Stomach (tissue), 9 donors: ENCODE data around the gene VEGFB. TPM values are rescaled to one million over a fixed set of nuclear protein-coding genes. Genes with fewer than 3 reads are reported as not detected.

Experiments used
- DNase-seq, 2 donors: peaks; one replicate each; pipeline versions ENCODE4 v3.0.0 to v3.0.0-alpha.2; 2013 to 2019
- H3K27ac ChIP-seq, 5 donors: fragments of 200-600 bp in 4 of 5; sonication (generic) in 4 of 5; one replicate each; pipeline ENCODE4 v1.5.1; 2013 to 2019; ENCODE audit warnings: mild to moderate bottlenecking in 1 of 5, moderate library complexity in 1 of 5
- H3K27me3 ChIP-seq, 3 donors: fragments of 200-600 bp; sonication (generic); one replicate each; pipeline ENCODE4 v1.5.1; 2017 to 2019; ENCODE audit warnings: mixed run types in 1 of 3
- H3K36me3 ChIP-seq, 4 donors: fragments of 200-600 bp; sonication (generic); 1 replicate in 3 of 4; 2 replicates in 1 of 4; pipeline ENCODE4 v1.5.1; 2016 to 2019
- H3K4me1 ChIP-seq, 4 donors: fragments of 200-600 bp; sonication (generic); one replicate each; pipeline ENCODE4 v1.5.1; 2016 to 2019
- H3K4me3 ChIP-seq, 4 donors: fragments of 200-600 bp; sonication (generic) in 3 of 4; one replicate each; pipeline ENCODE4 v1.5.1; 2016 to 2019; ENCODE audit warnings: mild to moderate bottlenecking in 1 of 4
- H3K9me3 ChIP-seq, 4 donors: fragments of 200-600 bp; sonication (generic); one replicate each; pipeline ENCODE4 v1.5.1; 2016 to 2019
- EP300 ChIP-seq: sonication (generic); formaldehyde crosslinking; IDR thresholded peaks from one replicate; pipeline ENCODE4 v1.6.1; 2017; ENCODE audit warnings: antibody characterized with exemption
- POLR2A ChIP-seq, 4 donors: fragments of 450-650 bp; IDR thresholded peaks; one replicate each; pipeline ENCODE4 v1.6.1; 2016; ENCODE audit warnings: antibody characterized with exemption in 4 of 4, control low read depth in 2 of 4, mild to moderate bottlenecking in 1 of 4, moderate library complexity in 1 of 4
- POLR2AphosphoS5 ChIP-seq, 3 donors: sonication (generic); formaldehyde crosslinking; IDR thresholded peaks; one replicate each; pipeline ENCODE4 v1.6.1; 2016; ENCODE audit warnings: antibody characterized with exemption in 3 of 3
- WGBS, 5 donors: extraction: QIAGEN DNeasy Blood & Tissue Kit in 3 of 5; methylation state at CpG; one replicate each; pipeline versions ENCODE4 v1.1.5 to v1.1.7; 2013 to 2018; 5-methylcytosine and 5-hydroxymethylcytosine counted together
- intact Hi-C: fragments of 100-400 bp; cut with DNase I; formaldehyde crosslinking; loops from one replicate; pipeline ENCODE4 v1.15.1; 2023; ENCODE audit warnings: low total_unique reads
- polyA plus RNA-seq, 3 donors: library from polyadenylated mRNA; stranded (reverse); fragments of 200-250 nt; gene quantifications; one replicate each; pipeline ENCODE4 v1.2.3, GENCODE V29; 2013
- total RNA-seq, 5 donors: library from RNA; depleted of rRNA; stranded (reverse); fragments of >200 nt; gene quantifications; one replicate each; pipeline versions ENCODE4 v1.1.0 to v1.2.3, GENCODE V29; 2014 to 2016
- TF ChIP-seq, protein P1 (sequence below), 7 experiments: fragments of 450-650 bp in 4 of 7; fragments of 200-600 bp in 3 of 7; sonication (generic) in 3 of 7; IDR thresholded peaks; one replicate each; pipeline ENCODE4 v1.5.1; 2016 to 2019; ENCODE audit warnings: antibody characterized with exemption in 7 of 7, control low read depth in 2 of 7, mild to moderate bottlenecking in 1 of 7
- donor health status: healthy with polysubstance abuse.
- donor health status: Bipolar disorder and iron deficiency.
- donor health status: healthy.

Gene VEGFB
- total and polyA plus RNA-seq, 8 donors: 2.9 to 167 (median 65.1) TPM

DNA sequence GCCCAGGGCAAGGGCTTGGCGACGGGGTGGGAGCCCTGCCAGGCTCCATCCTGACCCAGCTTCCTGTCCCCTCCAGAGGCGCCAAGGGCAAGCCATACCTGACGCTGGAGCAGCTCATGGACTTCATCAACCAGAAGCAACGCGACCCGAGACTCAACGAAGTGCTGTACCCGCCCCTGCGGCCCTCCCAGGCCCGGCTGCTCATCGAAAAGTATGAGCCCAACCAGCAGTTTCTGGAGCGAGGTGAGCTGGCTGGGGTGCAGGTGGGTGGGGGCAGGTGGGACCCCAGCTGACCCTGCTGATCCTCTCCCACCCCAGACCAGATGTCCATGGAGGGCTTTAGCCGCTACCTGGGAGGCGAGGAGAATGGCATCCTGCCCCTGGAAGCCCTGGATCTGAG is 21.9 kb downstream of the VEGFB start:
- TF ChIP-seq EP300: no peak
- Histone ChIP-seq H3K36me3 (peaks cover 46 to 69% (median 68%) of the 10 kb centered on the region in 4 donors), H3K27me3 (no peaks in the 10 kb centered on the region), H3K27ac (no peak overlapping the region), H3K4me1 (peaks cover 15 to 29% (median 23%) of the 10 kb centered on the region in 4 donors), H3K9me3 (no peaks in the 10 kb centered on the region), H3K4me3 (no peak overlapping the region)
- intact Hi-C loops: no loop called here
- DNase-seq: no peak
- 87 to 91% (median 91%) methylated on average over 15 of the region's 15 CpGs for WGBS, 5 donors

DNA sequence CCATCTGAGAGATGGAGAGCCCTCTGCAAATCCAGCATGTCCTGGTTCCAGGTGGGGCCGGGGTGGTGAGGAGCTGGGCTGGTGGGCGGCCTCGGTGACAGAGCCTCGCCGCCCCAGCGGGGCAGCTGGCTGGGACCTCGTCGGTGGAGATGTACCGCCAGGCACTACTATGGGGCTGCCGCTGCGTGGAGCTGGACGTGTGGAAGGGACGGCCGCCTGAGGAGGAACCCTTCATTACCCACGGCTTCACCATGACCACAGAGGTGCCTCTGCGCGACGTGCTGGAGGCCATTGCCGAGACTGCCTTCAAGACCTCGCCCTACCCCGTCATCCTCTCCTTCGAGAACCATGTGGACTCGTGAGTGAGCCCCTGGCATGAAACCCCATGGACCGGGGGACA is 24.0 kb downstream of the VEGFB start:
- no peaks in the 10 kb centered on the region for H3K27me3 ChIP-seq
- 88 to 93% (median 91%) methylated on average over 10 to 24 of the region's 24 CpGs for WGBS, 5 donors
- H3K4me1 ChIP-seq: peaks cover 0 to 11% (median 4%) of the 10 kb centered on the region in 4 donors
- H3K36me3 ChIP-seq: peaks cover 67 to 89% (median 89%) of the 10 kb centered on the region in 4 donors
- no peak overlapping the region for H3K4me3 ChIP-seq
- no peak for DNase-seq
- TF ChIP-seq POLR2A (IDR thresholded peaks at IDR 0.05): no peak
- no peak for TF ChIP-seq EP300
- TF ChIP-seq, protein P1, sequence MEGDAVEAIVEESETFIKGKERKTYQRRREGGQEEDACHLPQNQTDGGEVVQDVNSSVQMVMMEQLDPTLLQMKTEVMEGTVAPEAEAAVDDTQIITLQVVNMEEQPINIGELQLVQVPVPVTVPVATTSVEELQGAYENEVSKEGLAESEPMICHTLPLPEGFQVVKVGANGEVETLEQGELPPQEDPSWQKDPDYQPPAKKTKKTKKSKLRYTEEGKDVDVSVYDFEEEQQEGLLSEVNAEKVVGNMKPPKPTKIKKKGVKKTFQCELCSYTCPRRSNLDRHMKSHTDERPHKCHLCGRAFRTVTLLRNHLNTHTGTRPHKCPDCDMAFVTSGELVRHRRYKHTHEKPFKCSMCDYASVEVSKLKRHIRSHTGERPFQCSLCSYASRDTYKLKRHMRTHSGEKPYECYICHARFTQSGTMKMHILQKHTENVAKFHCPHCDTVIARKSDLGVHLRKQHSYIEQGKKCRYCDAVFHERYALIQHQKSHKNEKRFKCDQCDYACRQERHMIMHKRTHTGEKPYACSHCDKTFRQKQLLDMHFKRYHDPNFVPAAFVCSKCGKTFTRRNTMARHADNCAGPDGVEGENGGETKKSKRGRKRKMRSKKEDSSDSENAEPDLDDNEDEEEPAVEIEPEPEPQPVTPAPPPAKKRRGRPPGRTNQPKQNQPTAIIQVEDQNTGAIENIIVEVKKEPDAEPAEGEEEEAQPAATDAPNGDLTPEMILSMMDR (IDR thresholded peaks at IDR 0.05): no peak
- TF ChIP-seq POLR2AphosphoS5 (IDR thresholded peaks at IDR 0.05): no peak
- intact Hi-C loops: no loop called here
- no peaks in the 10 kb centered on the region for H3K9me3 ChIP-seq
- no peak overlapping the region for H3K27ac ChIP-seq

DNA sequence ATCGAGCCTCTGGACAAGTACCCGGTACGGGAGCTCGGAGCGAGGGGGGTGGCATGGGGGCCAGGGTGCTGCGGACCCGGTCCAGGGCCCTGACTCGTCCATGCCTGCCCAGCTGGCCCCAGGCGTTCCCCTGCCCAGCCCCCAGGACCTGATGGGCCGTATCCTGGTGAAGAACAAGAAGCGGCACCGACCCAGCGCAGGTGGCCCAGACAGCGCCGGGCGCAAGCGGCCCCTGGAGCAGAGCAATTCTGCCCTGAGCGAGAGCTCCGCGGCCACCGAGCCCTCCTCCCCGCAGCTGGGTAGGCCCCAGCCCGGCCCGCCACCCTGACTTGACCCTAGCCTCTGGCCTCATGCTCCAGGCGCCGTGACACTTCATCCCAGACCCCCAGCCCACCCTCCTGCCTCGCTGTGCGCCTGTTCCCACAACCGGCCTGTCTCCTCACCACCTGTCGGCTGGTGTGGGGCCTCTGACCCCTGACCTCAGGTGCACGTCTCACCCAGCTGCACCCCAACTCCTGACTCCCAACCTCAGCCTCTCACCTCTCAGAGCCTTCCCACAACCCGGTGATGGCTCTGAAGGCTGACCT is 24.7 kb downstream of the VEGFB start:
- H3K36me3 ChIP-seq: peaks cover 71 to 96% (median 95%) of the 10 kb centered on the region in 4 donors
- H3K9me3 ChIP-seq: no peaks in the 10 kb centered on the region
- peaks cover 0 to 4% (median 0%) of the 10 kb centered on the region in 4 donors for H3K4me1 ChIP-seq
- H3K27ac ChIP-seq: no peak overlapping the region
- intact Hi-C loops: no loop called here
- TF ChIP-seq POLR2A (IDR thresholded peaks at IDR 0.05) (no peak), POLR2AphosphoS5 (IDR thresholded peaks at IDR 0.05) (no peak), EP300 (no peak)
- TF ChIP-seq, protein P1 (IDR thresholded peaks at IDR 0.05): no peak
- DNase-seq: no peak
- no peak overlapping the region for H3K4me3 ChIP-seq
- WGBS, 5 donors: 92 to 96% (median 93%) methylated on average over 20 to 32 of the region's 32 CpGs
- H3K27me3 ChIP-seq: no peaks in the 10 kb centered on the region

DNA sequence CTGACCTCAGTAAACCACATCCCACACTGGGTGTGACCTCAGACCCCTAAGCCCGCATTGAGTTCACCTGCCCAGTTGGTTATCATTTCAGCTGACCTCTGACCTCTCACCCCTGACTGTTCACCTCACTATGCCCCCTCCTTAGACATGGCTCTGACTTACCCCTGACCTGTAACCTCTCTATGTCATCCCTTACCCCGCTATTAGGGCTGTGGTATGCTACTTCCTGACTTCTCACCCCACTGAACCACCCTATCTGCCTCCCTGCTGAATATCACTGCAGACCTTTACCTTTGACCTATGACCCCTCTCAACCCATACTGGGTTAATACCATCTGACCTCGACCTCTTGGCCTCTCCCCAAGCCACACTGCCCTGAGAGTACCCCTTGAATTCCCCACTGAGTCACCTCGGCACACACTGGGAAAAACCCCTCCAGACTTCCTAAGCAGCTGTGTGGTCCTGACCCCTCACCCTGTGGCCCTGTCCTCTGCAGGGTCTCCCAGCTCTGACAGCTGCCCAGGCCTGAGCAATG is 25.2 kb downstream of the VEGFB start:
- no peaks in the 10 kb centered on the region for H3K27me3 ChIP-seq
- intact Hi-C loops: no loop called here
- H3K4me3 ChIP-seq: no peak overlapping the region
- H3K9me3 ChIP-seq: no peaks in the 10 kb centered on the region
- no peak for DNase-seq
- H3K36me3 ChIP-seq: peaks cover 71 to 98% (median 97%) of the 10 kb centered on the region in 4 donors
- no peaks in the 10 kb centered on the region for H3K4me1 ChIP-seq
- no peak for TF ChIP-seq EP300
- TF ChIP-seq POLR2AphosphoS5 (IDR thresholded peaks at IDR 0.05): no peak
- TF ChIP-seq POLR2A (IDR thresholded peaks at IDR 0.05): no peak
- TF ChIP-seq, protein P1 (IDR thresholded peaks at IDR 0.05): no peak
- H3K27ac ChIP-seq: no peak overlapping the region
- 73 to 88% (median 79%) methylated on average over 4 of the region's 4 CpGs for WGBS, 5 donors

DNA sequence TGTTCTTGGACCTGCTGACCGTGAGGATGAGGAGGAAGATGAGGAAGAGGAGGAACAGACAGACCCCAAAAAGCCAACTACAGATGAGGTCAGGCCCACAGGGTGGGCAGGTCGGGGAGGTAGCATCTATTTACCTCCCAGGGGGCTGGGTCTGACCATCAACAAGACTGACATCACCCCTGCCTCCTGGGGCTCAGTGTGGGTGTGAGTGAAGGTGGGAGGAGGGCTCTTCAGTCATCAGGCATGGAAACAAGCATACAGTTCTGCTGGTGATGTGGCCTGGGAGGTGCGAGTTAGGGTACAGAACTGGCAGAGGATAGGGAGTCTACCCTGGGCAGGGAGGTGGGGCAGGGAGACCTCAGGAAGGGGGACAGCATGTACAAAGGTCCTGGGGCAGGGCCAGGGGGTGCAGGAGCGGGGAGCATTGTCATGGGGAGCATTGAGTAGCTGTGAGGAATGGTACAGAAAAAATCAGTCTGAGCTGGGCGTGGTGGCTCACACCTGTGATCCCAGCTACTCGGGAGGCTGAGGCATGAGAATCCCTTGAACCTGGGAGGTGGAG is 25.8 kb downstream of the VEGFB start:
- Histone ChIP-seq H3K9me3 (no peaks in the 10 kb centered on the region), H3K27me3 (no peaks in the 10 kb centered on the region), H3K36me3 (peaks cover 69 to 98% (median 97%) of the 10 kb centered on the region in 4 donors), H3K4me1 (no peaks in the 10 kb centered on the region), H3K27ac (no peak overlapping the region), H3K4me3 (no peak overlapping the region)
- TF ChIP-seq, protein P1 (IDR thresholded peaks at IDR 0.05): no peak
- TF ChIP-seq POLR2A (IDR thresholded peaks at IDR 0.05) (no peak), EP300 (no peak), POLR2AphosphoS5 (IDR thresholded peaks at IDR 0.05) (no peak)
- DNase-seq: no peak
- WGBS, 5 donors: 90 to 94% (median 92%) methylated on average over 6 of the region's 6 CpGs
- intact Hi-C loops: no loop called here
